Measurements from ENCODE around the gene VAV2. TPM values are rescaled to one million over a fixed set of nuclear protein-coding genes. Genes with fewer than 3 reads are reported as not detected.

The VAV2 gene
- total RNA-seq, 3 donors from 2014 or later (not counting 1 experiment from before 2014, with no cell fraction given): 3.9 to 5.1 (median 4.8) TPM

GRCh38 chr9:133888048-133888808 lies 103.9 kb downstream of the VAV2 start:
- no peaks in the 10 kb centered on the region for H3K36me3 ChIP-seq (ENCODE audit: control insufficient read depth, insufficient read depth, low read length)
- Mint-ChIP-seq H3K27me3 (ENCODE audit: low read depth in 2 of 2) (no peaks in the 10 kb centered on the region), H3K36me3 (no peaks in the 10 kb centered on the region), H3K4me1 (no peaks in the 10 kb centered on the region), H3K4me3 (no peak overlapping the region), H3K9me3 (no peaks in the 10 kb centered on the region), H3K27ac (no peak overlapping the region)
- H3K9me3 ChIP-seq (ENCODE audit: control insufficient read depth, insufficient read depth, low read length): no peaks in the 10 kb centered on the region
- DNase-seq (no peak), ATAC-seq (no peak)
- TF ChIP-seq, protein P1, sequence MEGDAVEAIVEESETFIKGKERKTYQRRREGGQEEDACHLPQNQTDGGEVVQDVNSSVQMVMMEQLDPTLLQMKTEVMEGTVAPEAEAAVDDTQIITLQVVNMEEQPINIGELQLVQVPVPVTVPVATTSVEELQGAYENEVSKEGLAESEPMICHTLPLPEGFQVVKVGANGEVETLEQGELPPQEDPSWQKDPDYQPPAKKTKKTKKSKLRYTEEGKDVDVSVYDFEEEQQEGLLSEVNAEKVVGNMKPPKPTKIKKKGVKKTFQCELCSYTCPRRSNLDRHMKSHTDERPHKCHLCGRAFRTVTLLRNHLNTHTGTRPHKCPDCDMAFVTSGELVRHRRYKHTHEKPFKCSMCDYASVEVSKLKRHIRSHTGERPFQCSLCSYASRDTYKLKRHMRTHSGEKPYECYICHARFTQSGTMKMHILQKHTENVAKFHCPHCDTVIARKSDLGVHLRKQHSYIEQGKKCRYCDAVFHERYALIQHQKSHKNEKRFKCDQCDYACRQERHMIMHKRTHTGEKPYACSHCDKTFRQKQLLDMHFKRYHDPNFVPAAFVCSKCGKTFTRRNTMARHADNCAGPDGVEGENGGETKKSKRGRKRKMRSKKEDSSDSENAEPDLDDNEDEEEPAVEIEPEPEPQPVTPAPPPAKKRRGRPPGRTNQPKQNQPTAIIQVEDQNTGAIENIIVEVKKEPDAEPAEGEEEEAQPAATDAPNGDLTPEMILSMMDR (IDR thresholded peaks at IDR 0.05): no peak
- H3K4me3 ChIP-seq (ENCODE audit: low read length): no peak overlapping the region
- WGBS (ENCODE audit: insufficient coverage): 90% methylated on average over 25 of the region's 25 CpGs
- intact Hi-C loops (cut with micrococcal nuclease): no loop called here
- no peaks in the 10 kb centered on the region for H3K4me1 ChIP-seq (ENCODE audit: control insufficient read depth, insufficient read depth, low read length)
- no peaks in the 10 kb centered on the region for H3K27me3 ChIP-seq (ENCODE audit: control insufficient read depth, insufficient read depth, low read length)
- no peak overlapping the region for H3K27ac ChIP-seq (ENCODE audit: low read length)

DNA sequence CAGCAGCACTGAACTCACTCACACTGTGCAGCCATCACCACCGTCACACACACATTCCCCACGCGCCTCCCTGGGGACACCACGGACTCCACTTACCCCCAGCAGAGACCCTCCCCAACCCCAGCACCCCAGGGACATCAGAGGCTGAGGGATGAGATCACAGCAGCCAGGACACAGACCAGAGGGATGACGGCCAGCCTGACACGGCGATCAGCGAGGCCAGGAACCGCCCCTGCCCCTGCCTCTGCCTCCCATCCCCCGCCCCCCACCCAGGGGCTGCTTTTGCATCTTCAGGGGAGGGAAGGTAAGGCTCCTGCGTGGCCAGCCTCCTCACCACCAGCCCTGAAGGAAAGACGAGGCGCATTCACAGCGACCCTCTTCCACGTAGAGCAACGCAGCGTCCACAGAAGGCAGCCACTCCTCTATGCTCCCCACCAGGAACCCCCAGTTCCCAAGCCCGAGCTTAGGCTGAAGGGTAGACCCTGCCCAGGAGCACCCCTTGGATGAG lies 104.5 kb downstream of the VAV2 start:
- no peaks in the 10 kb centered on the region for H3K36me3 Mint-ChIP-seq
- H3K36me3 ChIP-seq (ENCODE audit: control insufficient read depth, insufficient read depth, low read length): no peaks in the 10 kb centered on the region
- H3K9me3 ChIP-seq (ENCODE audit: control insufficient read depth, insufficient read depth, low read length): no peaks in the 10 kb centered on the region
- WGBS (ENCODE audit: insufficient coverage): 87% methylated on average over 17 of the region's 18 CpGs
- intact Hi-C loops (cut with micrococcal nuclease): no loop called here
- H3K27me3 Mint-ChIP-seq (ENCODE audit: low read depth in 2 of 2): no peaks in the 10 kb centered on the region
- H3K4me3 Mint-ChIP-seq: no peak overlapping the region
- no peak overlapping the region for H3K27ac ChIP-seq (ENCODE audit: low read length)
- no peak overlapping the region for H3K4me3 ChIP-seq (ENCODE audit: low read length)
- no peaks in the 10 kb centered on the region for H3K27me3 ChIP-seq (ENCODE audit: control insufficient read depth, insufficient read depth, low read length)
- H3K4me1 ChIP-seq (ENCODE audit: control insufficient read depth, insufficient read depth, low read length): no peaks in the 10 kb centered on the region
- H3K9me3 Mint-ChIP-seq: no peaks in the 10 kb centered on the region
- no peak overlapping the region for H3K27ac Mint-ChIP-seq
- TF ChIP-seq, protein P1 (IDR thresholded peaks at IDR 0.05): no peak
- ATAC-seq: no peak
- DNase-seq: no peak
- H3K4me1 Mint-ChIP-seq: no peaks in the 10 kb centered on the region

DNA sequence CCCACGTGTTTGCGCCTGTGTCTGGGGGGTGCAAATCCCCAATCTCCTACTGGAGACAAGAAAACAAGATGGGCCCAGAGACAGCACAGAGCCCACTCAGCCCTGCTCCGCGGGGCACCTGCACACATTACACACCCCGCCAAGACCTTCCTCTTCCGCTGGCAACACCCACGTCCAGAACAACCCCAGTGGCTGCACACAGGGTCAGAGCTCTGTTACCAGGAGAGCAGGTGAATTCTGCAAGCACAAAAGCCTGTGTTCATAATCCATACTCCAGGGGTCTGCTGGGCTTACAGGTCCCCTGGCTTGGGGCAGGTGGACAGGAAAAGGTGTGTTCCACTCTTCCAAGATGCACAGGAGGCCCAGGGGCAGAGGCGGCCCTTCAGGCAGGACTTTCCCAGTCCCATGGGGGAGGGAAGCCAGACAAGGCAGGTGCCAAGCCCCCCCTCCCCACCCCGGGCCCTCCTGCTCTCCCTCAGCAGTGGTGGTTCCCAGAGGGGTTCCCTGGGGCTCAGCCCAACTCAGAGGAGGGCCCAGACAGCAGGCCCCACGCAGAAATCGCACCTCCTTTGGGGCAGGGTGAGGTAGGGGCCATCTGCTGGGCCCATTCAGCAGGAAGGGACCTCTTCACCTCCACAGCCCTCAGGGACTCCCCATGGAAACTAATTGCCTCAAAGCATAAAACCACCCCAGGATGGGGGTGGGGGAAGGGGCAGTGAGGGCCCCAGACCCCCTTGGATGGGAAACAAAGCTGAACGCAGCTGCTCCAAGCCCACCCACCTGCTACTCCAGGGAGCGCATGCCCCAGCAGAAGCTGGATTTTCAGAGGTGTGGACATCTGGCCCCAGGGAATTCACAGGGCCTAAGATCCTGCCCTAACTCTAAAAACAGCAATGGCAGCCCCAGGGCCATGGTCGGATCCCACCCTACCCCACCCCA lies 105.3 kb downstream of the VAV2 start:
- no peaks in the 10 kb centered on the region for H3K27me3 ChIP-seq (ENCODE audit: control insufficient read depth, insufficient read depth, low read length)
- H3K4me1 ChIP-seq (ENCODE audit: control insufficient read depth, insufficient read depth, low read length): no peaks in the 10 kb centered on the region
- no peaks in the 10 kb centered on the region for H3K36me3 Mint-ChIP-seq
- H3K9me3 ChIP-seq (ENCODE audit: control insufficient read depth, insufficient read depth, low read length): no peaks in the 10 kb centered on the region
- no peaks in the 10 kb centered on the region for H3K9me3 Mint-ChIP-seq
- WGBS (ENCODE audit: insufficient coverage): 87% methylated on average over 14 of the region's 14 CpGs
- H3K4me3 ChIP-seq (ENCODE audit: low read length): no peak overlapping the region
- DNase-seq: no peak
- H3K27me3 Mint-ChIP-seq (ENCODE audit: low read depth in 2 of 2): no peaks in the 10 kb centered on the region
- H3K27ac ChIP-seq (ENCODE audit: low read length): no peak overlapping the region
- H3K4me1 Mint-ChIP-seq: no peaks in the 10 kb centered on the region
- H3K4me3 Mint-ChIP-seq: no peak overlapping the region
- intact Hi-C loops (cut with micrococcal nuclease): no loop called here
- TF ChIP-seq, protein P1 (IDR thresholded peaks at IDR 0.05): no peak
- no peaks in the 10 kb centered on the region for H3K36me3 ChIP-seq (ENCODE audit: control insufficient read depth, insufficient read depth, low read length)
- H3K27ac Mint-ChIP-seq: no peak overlapping the region
- no peak for ATAC-seq
